Measurements from ENCODE around the gene DCAF4L1. TPM values are rescaled to one million over a fixed set of nuclear protein-coding genes. Genes with fewer than 3 reads are reported as not detected.

The DCAF4L1 gene
- total RNA-seq, 1 donor from 2014 or later: not detected

GRCh38 chr4:41949531-41949930 is 32.0 kb upstream of the DCAF4L1 start:
- Histone ChIP-seq H3K27ac (no peak overlapping the region), H3K4me1 (no peaks in the 10 kb centered on the region), H3K36me3 (peaks cover 0 to 45% of the 10 kb centered on the region in 2 donors), H3K9me3 (no peaks in the 10 kb centered on the region), H3K4me3 (no peak overlapping the region), H3K27me3 (no peaks in the 10 kb centered on the region)
- intact Hi-C loops (cut with DNase I): no loop called here
- TF ChIP-seq POLR2A (IDR thresholded peaks at IDR 0.05): no peak
- TF ChIP-seq POLR2AphosphoS5 (IDR thresholded peaks at IDR 0.05; ENCODE audit: insufficient read depth in 1 of 2, low read depth in 1 of 2): no peak
- TF ChIP-seq CTCF (IDR thresholded peaks at IDR 0.05): no peak
- DNase-seq (ENCODE audit: extremely low spot score in 2 of 2): no peak

GRCh38 chr4:41957634-41958033 is 23.9 kb upstream of the DCAF4L1 start:
- Histone ChIP-seq H3K36me3 (peaks cover 0 to 22% of the 10 kb centered on the region in 2 donors), H3K4me3 (no peak overlapping the region), H3K27me3 (no peaks in the 10 kb centered on the region), H3K9me3 (no peaks in the 10 kb centered on the region), H3K4me1 (no peaks in the 10 kb centered on the region), H3K27ac (no peak overlapping the region)
- no peak for DNase-seq (ENCODE audit: extremely low spot score in 2 of 2)
- intact Hi-C loops (cut with DNase I): no loop called here
- TF ChIP-seq POLR2A (IDR thresholded peaks at IDR 0.05) (no peak), CTCF (IDR thresholded peaks at IDR 0.05) (no peak), POLR2AphosphoS5 (IDR thresholded peaks at IDR 0.05; ENCODE audit: insufficient read depth in 1 of 2, low read depth in 1 of 2) (no peak)

GRCh38 chr4:41963105-41963504 is 18.5 kb upstream of the DCAF4L1 start:
- Histone ChIP-seq H3K27me3 (no peaks in the 10 kb centered on the region), H3K36me3 (no peaks in the 10 kb centered on the region), H3K4me3 (no peak overlapping the region), H3K4me1 (no peaks in the 10 kb centered on the region), H3K27ac (no peak overlapping the region), H3K9me3 (no peaks in the 10 kb centered on the region)
- no peak for DNase-seq (ENCODE audit: extremely low spot score in 2 of 2)
- intact Hi-C loops (cut with DNase I): no loop called here
- TF ChIP-seq CTCF (IDR thresholded peaks at IDR 0.05) (no peak), POLR2AphosphoS5 (IDR thresholded peaks at IDR 0.05; ENCODE audit: insufficient read depth in 1 of 2, low read depth in 1 of 2) (no peak), POLR2A (IDR thresholded peaks at IDR 0.05) (no peak)

GRCh38 chr4:41964401-41964800 is 17.2 kb upstream of the DCAF4L1 start:
- H3K27ac ChIP-seq: no peak overlapping the region
- no peaks in the 10 kb centered on the region for H3K9me3 ChIP-seq
- TF ChIP-seq POLR2A (IDR thresholded peaks at IDR 0.05): no peak
- TF ChIP-seq POLR2AphosphoS5 (IDR thresholded peaks at IDR 0.05; ENCODE audit: insufficient read depth in 1 of 2, low read depth in 1 of 2): no peak
- TF ChIP-seq CTCF (IDR thresholded peaks at IDR 0.05): no peak
- no peak for DNase-seq (ENCODE audit: extremely low spot score in 2 of 2)
- no peaks in the 10 kb centered on the region for H3K4me1 ChIP-seq
- no peak overlapping the region for H3K4me3 ChIP-seq
- intact Hi-C loops (cut with DNase I): no loop called here
- no peaks in the 10 kb centered on the region for H3K36me3 ChIP-seq
- H3K27me3 ChIP-seq: no peaks in the 10 kb centered on the region

- TF ChIP-seq POLR2A (IDR thresholded peaks at IDR 0.05) (no peak), POLR2AphosphoS5 (IDR thresholded peaks at IDR 0.05; ENCODE audit: insufficient read depth in 1 of 2, low read depth in 1 of 2) (no peak)
- H3K27me3 ChIP-seq: no peaks in the 10 kb centered on the region
- DNase-seq (ENCODE audit: extremely low spot score in 2 of 2): no peak
- H3K4me1 ChIP-seq: no peaks in the 10 kb centered on the region
- H3K27ac ChIP-seq: no peak overlapping the region
- intact Hi-C loops (cut with DNase I): no loop called here
- H3K4me3 ChIP-seq: no peak overlapping the region
- H3K36me3 ChIP-seq: no peaks in the 10 kb centered on the region
- H3K9me3 ChIP-seq: no peaks in the 10 kb centered on the region
Observed at GRCh38 chr4:41967392-41967791, 14.2 kb upstream of the DCAF4L1 start.

All from vagina (tissue), 2 donors.